GM21360 (cell line): ENCODE measurements around the gene DNASE1L2.

Source experiments
- ATAC-seq: cut with Tn5 transposase; IDR thresholded peaks from one replicate; pipeline ENCODE4 v1.9.1; 2021; ENCODE audit warnings: mild to moderate bottlenecking, moderate library complexity; ENCODE audit not compliant: unreplicated experiment

The DNASE1L2 gene

DNA sequence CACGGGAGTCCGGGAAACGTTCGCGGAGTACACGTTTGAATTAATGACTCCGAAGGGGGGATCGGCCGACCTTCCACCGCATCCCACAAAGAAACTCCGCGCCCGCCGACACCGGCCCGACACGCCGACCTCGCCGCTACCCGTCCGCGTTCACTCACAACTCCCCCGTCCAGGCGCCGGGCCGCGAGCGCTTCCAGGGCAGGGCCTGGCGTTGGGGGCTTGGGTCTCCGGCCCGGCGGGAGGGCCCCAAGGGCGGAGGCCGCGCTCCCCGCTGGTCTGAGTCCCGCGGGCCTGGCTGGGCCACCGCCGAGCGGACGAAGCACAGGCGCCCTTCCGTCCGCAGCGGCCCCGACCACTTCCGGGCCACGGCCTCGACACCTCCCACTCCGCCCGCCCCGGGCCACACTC lies 31.3 kb downstream of the DNASE1L2 start:
- peak; percentile 50 for ATAC-seq

- peak; percentile 69 for ATAC-seq
Measured at GRCh38 chr16:2267913-2268666, 31.8 kb downstream of the DNASE1L2 start, which contains the start of gene RNPS1. Gene RNPS1 (minus strand): TSS chr16:2268126. CDS start chr16:2264643, 3,483 bp downstream.

DNA sequence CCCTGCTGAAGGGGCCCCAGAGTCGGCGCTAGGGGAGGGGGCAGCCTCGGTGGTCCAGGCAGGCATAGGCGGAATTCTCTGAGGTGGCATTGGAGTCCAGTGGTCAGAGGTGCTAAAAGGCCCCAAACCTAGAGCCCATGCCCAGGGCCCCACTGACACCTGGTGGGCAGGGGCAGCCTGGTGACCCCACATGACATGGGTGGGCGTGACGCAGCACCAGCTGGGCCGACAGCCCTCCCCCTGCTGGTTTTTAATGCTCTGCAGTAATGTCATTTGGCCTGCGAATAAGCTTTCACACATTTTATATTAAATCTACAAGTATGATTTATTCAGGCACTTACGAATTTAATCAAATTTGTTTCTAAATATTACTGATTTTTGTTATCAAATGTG lies 33.8 kb downstream of the DNASE1L2 start:
- no peak for ATAC-seq

- no peak for ATAC-seq
Measured at GRCh38 chr16:2270588-2271470, 34.6 kb downstream of the DNASE1L2 start.

DNA sequence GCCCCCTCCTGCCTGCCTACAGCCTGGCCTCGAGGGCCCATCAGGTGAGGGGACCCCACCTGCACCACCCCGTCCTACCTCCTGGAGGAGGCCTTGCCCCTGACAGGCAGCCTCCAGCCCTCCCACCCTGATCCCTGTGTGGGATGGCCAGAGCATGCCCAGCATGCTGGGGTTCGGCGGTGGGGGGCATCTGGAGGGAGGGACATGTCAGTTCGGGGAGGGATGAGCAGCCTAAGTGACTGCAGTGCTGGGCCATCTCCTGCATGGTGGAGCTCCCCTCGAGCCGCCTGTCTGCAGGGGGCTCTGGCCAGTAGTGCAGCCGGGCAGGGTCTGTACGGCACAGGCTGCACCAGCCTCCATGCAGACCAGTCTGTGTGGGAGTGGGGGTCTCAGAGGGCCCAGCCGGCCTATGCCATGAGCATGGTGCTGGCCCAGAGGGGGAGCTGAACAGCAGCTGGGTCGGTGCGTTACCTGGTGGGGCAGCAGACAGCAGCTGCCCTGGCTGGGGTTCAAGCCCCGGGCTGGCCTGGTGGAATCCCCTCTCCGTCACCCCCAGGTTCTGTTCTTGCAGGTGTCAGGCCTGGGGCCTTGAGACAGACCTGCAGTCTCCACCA lies 35.7 kb downstream of the DNASE1L2 start:
- ATAC-seq: no peak

DNA sequence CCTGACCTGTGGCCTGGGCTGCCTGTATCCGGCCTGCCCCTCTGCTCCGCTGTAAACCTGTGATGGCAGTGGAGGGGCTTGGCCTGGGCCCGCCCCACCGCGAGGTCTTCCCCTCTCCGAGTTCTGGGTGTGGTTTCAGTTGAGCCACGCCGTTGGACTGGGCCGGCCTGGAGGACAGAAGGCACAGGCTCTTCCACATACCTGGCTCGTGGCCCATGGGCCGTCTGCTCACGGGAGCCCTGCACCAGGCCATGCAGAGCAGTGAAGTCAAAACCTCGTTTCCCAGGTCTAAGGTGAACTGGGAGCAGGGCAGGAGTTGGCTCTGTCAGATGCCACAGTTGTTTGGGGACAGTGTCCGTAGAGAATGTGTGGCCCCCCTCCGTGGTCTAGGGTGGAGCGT lies 37.2 kb downstream of the DNASE1L2 start:
- ATAC-seq: no peak

DNA sequence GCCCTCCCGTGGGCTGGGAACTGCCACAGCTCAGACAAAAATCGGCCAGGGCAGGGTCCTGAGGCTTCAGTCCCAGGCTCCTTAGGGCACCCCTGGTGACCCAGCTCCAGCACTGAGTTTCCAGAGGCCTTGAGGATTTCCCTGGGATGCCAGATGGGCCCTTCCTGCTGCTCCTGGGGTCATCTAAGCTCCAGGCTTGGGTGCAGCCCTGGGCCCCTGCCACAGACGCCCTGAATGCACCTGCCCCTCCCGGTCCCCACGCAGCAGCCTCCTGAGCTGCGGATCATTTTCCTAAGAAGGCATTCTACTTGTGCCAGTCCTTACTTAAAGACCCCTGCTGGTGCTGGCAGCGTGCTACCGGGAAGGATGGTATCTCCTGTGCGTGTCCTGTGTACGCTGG lies 37.7 kb downstream of the DNASE1L2 start:
- ATAC-seq: no peak

DNA sequence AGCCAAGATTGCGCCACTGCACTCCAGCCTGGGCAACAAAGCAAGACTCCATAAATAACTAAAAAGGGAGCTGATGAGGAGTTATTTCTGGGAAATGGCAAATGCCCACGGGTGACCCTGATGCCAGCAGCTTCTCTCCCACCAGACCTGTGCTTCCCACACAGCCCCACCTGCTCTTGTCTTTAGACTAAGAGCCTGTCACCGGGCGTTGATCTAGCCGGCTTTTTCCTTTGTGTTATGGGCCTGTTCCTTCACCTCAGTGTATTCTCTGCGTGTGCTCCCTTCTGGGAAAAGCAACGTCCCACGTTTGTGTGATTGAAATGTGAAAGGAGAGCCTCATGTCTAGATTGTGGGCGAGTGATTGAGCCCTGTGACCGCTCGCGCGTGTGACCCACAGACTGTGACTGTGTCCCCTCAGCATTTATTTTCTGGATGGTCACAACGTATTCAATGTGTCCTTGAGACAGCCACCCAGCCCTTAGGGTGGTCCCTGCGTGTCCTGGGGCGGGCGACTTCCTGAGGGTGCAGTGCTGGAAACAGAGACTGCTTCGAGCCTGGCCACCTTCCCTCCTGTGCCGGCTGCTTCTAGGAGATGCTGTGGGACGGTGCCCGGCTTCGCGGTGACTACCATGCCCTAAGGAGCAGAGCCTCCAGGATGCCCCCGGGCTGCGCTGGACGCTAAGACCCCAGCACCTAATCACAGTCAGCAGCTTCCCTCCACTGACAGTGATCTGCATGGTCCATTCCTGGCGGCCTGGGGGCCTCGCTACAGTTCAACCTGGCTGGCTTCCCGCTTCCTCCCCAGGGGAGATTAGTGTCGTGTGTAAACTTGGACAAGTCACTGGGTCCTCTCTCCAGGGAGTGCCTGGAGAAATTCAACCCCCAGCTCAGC lies 39.5 kb downstream of the DNASE1L2 start:
- no peak for ATAC-seq

- no peak for ATAC-seq
Measured at GRCh38 chr16:2276368-2277195, 40.3 kb downstream of the DNASE1L2 start.

DNA sequence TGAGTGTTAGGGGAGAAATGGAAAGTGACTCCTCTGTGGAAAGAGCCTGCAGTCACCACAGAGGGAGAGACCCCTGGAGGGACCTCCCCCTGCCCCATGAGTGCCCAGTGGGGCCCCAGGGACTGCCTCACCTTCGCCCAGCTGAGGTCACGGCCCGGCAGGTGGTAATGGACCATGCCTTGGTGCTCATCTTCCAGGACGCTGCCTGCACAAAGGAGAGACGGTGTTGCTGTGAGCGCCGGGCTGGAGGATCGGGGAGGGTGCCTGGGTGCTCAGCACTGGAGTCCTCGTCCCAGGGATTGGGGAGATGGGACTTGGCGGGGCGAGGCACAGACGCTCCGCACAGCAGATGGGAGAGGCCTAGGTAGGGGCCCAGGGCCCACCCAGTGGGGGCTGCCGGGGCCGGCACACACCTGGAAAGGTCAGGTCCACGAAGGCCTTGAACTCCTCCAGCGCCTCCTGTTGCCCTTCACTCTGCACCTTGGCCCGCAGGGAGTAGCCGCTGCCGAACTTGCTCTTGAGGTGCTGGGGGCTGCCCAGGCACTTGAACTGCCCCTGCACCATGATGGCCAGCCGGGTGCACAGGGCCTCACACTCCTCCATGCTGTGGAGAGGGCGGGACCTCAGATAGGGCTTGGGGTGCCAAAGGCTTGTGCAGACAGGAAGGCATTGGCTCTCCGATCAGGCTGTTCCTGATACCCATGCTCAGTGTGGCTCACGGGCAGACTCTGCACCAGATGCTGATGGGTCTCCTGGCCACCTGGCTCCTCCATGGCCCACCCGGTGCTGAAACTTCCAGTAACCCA lies 41.4 kb downstream of the DNASE1L2 start:
- no peak for ATAC-seq

GRCh38 chr16:2278272-2278608 lies 42.0 kb downstream of the DNASE1L2 start:
- no peak for ATAC-seq

- no peak for ATAC-seq
Measured at GRCh38 chr16:2278956-2279800, 42.9 kb downstream of the DNASE1L2 start.

- no peak for ATAC-seq
Measured at GRCh38 chr16:2280461-2280860, 44.2 kb downstream of the DNASE1L2 start.

DNA sequence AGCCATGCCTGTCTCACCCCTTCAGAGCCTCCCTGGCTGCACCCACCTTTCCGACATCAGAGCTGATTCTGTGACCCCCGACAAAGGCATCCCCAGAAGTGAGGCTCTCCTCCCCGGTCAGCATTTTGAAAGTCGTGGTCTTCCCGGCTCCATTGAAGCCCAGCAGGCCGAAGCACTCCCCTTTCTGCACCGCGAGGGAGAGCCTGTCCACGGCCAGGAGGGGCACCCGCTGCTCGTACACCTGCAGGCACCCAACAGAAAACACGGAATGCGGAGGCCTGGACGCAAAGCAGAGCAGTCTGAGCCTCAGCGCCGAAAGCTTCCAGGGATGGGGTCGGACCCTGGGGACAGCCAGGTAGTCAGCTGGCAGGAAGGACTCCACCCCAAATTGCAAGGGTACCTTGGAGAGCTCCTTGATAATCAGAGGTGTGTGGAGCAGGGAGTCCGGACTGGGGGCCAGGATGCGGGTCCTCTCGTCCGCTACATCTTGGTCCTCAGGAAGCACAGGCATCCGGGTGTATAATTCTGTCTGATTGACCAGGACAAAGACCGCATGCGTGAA lies 44.8 kb downstream of the DNASE1L2 start:
- ATAC-seq: no peak

- ATAC-seq: no peak
Measured at GRCh38 chr16:2282262-2282661, 46.0 kb downstream of the DNASE1L2 start.

DNA sequence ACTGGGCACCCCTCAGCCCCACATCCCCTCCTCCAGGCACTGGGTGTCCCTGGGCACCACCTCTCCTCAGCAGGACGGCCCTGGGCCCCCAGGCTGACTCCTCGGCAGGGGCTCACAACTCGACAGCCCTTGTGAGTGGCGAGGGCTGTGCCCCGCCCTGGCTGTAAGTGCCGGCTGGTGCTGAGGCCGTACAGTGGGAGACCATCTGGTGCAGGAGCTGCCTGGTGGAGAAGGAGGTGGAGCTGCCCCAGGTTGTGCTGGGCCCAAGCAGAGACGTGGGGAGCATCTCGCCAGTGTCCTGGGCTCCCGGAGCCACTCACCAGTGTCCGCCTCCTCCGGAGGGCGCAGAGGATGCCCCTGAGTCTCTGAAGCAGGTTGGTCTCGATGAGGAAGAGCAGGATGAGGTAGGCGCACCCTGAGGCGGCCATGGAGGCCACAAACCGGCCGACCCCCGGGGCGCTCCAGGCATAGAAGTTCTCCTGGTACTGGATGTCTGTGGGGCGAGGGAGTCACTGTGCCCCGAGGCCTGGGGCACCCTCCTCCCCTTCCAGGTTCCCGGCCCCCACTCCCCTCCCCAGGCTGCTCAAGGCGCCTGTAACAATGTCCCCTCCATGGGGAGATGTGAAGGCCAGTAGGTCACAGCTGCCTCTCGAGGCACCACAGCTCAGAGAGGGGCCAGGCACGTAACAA lies 46.8 kb downstream of the DNASE1L2 start:
- ATAC-seq: no peak
